Osteoblast (primary cell): Measurements from ENCODE around the gene BLVRB. TPM values are rescaled to one million over a fixed set of nuclear protein-coding genes. Genes with fewer than 3 reads are reported as not detected.

Experiments used
- DNase-seq: peaks from one replicate; pipeline ENCODE4 v3.0.0; 2011; ENCODE audit warnings: low spot score, mixed read lengths; ENCODE audit not compliant: insufficient read length; ENCODE audit errors: missing footprints
- H2AFZ ChIP-seq: 2 replicates; pipeline ENCODE4 v1.6.0; 2011; ENCODE audit warnings: mild to moderate bottlenecking, low read length
- H3K27ac ChIP-seq: 2 replicates; pipeline ENCODE4 v1.5.1; 2011; ENCODE audit warnings: mild to moderate bottlenecking, low read depth, low read length, moderate library complexity
- H3K27me3 ChIP-seq: 2 replicates; pipeline ENCODE4 v1.6.0; 2012; ENCODE audit warnings: mild to moderate bottlenecking, control low read depth, inconsistent platforms, low read length, moderate library complexity; ENCODE audit not compliant: insufficient read depth
- H3K36me3 ChIP-seq: 2 replicates; pipeline ENCODE4 v1.5.1; 2011; ENCODE audit warnings: mild to moderate bottlenecking, low read length, control low read depth, moderate library complexity; ENCODE audit not compliant: insufficient read depth
- H3K4me1 ChIP-seq: 2 replicates; pipeline ENCODE4 v1.5.1; 2011; ENCODE audit warnings: mild to moderate bottlenecking, low read length, control low read depth, moderate library complexity; ENCODE audit not compliant: insufficient read depth
- H3K4me2 ChIP-seq: 2 replicates; pipeline ENCODE4 v1.6.0; 2011; ENCODE audit warnings: mild to moderate bottlenecking, low read length; ENCODE audit not compliant: insufficient read depth
- H3K4me3 ChIP-seq: fragments of 200-600 bp; sonication (generic); 3 replicates; pipeline ENCODE4 v1.5.1; 2012; ENCODE audit warnings: mild to moderate bottlenecking, low read length, inconsistent platforms; ENCODE audit not compliant: insufficient read depth
- H3K79me2 ChIP-seq: 2 replicates; pipeline ENCODE4 v1.6.0; 2012; ENCODE audit warnings: mild to moderate bottlenecking, low read length, control low read depth, inconsistent platforms; ENCODE audit not compliant: insufficient read depth
- H3K9me3 ChIP-seq: 2 replicates; pipeline ENCODE4 v1.5.1; 2011; ENCODE audit warnings: low read depth, low read length, control low read depth
- H4K20me1 ChIP-seq: 2 replicates; pipeline ENCODE4 v1.6.0; 2012; ENCODE audit warnings: mild to moderate bottlenecking, low read length, control low read depth; ENCODE audit not compliant: insufficient read depth
- CTCF ChIP-seq: IDR thresholded peaks from 2 replicates; pipeline ENCODE4 v1.5.1; 2011; ENCODE audit warnings: mild to moderate bottlenecking, low read depth, low read length, moderate library complexity; ENCODE audit errors: extremely low read depth
- total RNA-seq: library from RNA; depleted of rRNA; stranded (reverse); fragments of >200 nt; gene quantifications from 2 replicates; pipeline ENCODE4 v1.2.3, GENCODE V29; 2012

Gene BLVRB
- total RNA-seq, 1 donor = 82.2 TPM

GRCh38 chr19:40424637-40425449 is 40.7 kb downstream of the BLVRB start:
- Histone ChIP-seq H3K4me3 (peak overlapping the region; percentile 97), H3K4me2 (peak overlapping the region; percentile 89), H3K27me3 (no peaks in the 10 kb centered on the region), H2AFZ (peak overlapping the region; percentile 69), H3K27ac (peak overlapping the region; percentile 95), H3K79me2 (peaks cover 32% of the 10 kb centered on the region), H3K4me1 (peaks cover 20% of the 10 kb centered on the region), H3K9me3 (no peaks in the 10 kb centered on the region), H3K36me3 (peaks cover 15% of the 10 kb centered on the region), H4K20me1 (no peaks in the 10 kb centered on the region)
- no peak for TF ChIP-seq CTCF
- DNase-seq = peak; percentile 47

DNA sequence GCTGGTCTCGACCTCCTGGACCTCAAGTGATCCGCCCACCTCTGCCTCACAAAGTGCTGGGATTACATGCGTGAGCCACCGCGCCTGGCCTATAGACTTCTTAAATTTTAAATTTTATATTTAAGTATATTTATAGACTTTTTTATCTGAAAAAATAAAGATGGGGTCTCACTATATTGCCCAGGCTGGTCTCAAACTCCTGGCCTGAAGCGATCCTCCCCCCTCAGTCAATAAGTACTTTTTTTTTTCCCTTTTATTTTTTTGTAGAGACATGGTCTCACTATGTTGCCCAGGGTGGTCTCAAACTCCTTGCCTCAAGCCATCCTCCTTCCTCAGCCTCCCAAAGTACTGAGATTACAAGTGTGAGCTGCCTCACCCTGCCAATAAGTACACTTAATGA is 41.6 kb downstream of the BLVRB start:
- Histone ChIP-seq H3K27me3 (no peaks in the 10 kb centered on the region), H3K4me3 (peak overlapping the region; percentile 97), H3K36me3 (peaks cover 15% of the 10 kb centered on the region), H2AFZ (no peak overlapping the region), H4K20me1 (no peaks in the 10 kb centered on the region), H3K4me2 (peak overlapping the region; percentile 89), H3K79me2 (peaks cover 32% of the 10 kb centered on the region), H3K9me3 (no peaks in the 10 kb centered on the region), H3K27ac (peak overlapping the region; percentile 95), H3K4me1 (peaks cover 20% of the 10 kb centered on the region)
- DNase-seq = no peak
- TF ChIP-seq CTCF = no peak

GRCh38 chr19:40422748-40423566 is 42.6 kb downstream of the BLVRB start:
- Histone ChIP-seq H4K20me1 (no peaks in the 10 kb centered on the region), H3K79me2 (peaks cover 32% of the 10 kb centered on the region), H3K9me3 (no peaks in the 10 kb centered on the region), H3K27ac (peak overlapping the region; percentile 94), H3K36me3 (peaks cover 15% of the 10 kb centered on the region), H3K4me3 (no peak overlapping the region), H2AFZ (no peak overlapping the region), H3K27me3 (no peaks in the 10 kb centered on the region), H3K4me1 (peaks cover 20% of the 10 kb centered on the region), H3K4me2 (peak overlapping the region; percentile 27)
- peak; percentile 48 for DNase-seq
- no peak for TF ChIP-seq CTCF
